Activated T-cell treated with anti-CD3 and anti-CD28 coated beads, Interleukin-2, amount 50 U/mL, for 72 hours (primary cell): ENCODE measurements around the gene ASXL2. TPM values are rescaled to one million over a fixed set of nuclear protein-coding genes. Genes with fewer than 3 reads are reported as not detected.

Source experiments
- ATAC-seq, 2 donors: fragments of 150-1000 bp; cut with Tn5 transposase; replicated peaks in 1 of 2; 2 replicates each; pipeline ENCODE4 v1.10.0; 2021; ENCODE audit warnings: moderate library complexity in 2 of 2, mild to moderate bottlenecking in 1 of 2
- DNase-seq, 2 donors: peaks; one replicate each; pipeline ENCODE4 v3.0.0; 2021 to 2022; ENCODE audit warnings: mixed read lengths in 1 of 2
- H3K27ac Mint-ChIP-seq: one replicate; pipeline ENCODE4 v1.8.0; 2022; ENCODE audit warnings: mild to moderate bottlenecking, moderate library complexity, mixed read lengths
- H3K27me3 Mint-ChIP-seq: one replicate; pipeline ENCODE4 v1.8.0; 2022; ENCODE audit warnings: low read depth, mixed read lengths
- H3K36me3 Mint-ChIP-seq, 2 donors: one replicate each; pipeline ENCODE4 v1.8.0; 2022; ENCODE audit warnings: mixed read lengths in 2 of 2, mild to moderate bottlenecking in 1 of 2; ENCODE audit not compliant: insufficient read depth in 2 of 2
- H3K4me1 Mint-ChIP-seq: one replicate; pipeline ENCODE4 v1.8.0; 2022; ENCODE audit warnings: low read depth, mixed read lengths
- H3K4me3 Mint-ChIP-seq, 2 donors: one replicate each; pipeline ENCODE4 v1.8.0; 2022; ENCODE audit warnings: mild to moderate bottlenecking in 2 of 2, mixed read lengths in 2 of 2, moderate library complexity in 2 of 2
- H3K9me3 Mint-ChIP-seq, 2 donors: one replicate each; pipeline ENCODE4 v1.8.0; 2022; ENCODE audit warnings: mixed read lengths in 2 of 2
- total RNA-seq, 2 donors: library from RNA; stranded (reverse); gene quantifications; one replicate each; pipeline ENCODE4 v1.2.3, GENCODE V29; 2022

Gene ASXL2
- total RNA-seq, 2 donors from 2014 or later, result 38.9 to 39.8 TPM

- Mint-ChIP-seq H3K4me3 (peak overlapping the region; percentile 75 to 79), H3K9me3 (no peaks in the 10 kb centered on the region), H3K4me1 (peaks cover 80% of the 10 kb centered on the region), H3K36me3 (peaks cover 0 to 12% of the 10 kb centered on the region in 2 donors), H3K27ac (peak overlapping the region; percentile 79), H3K27me3 (no peaks in the 10 kb centered on the region)
- DNase-seq (peak; percentile 71 to 73), ATAC-seq (peak; percentile 30 to 37)
These were observed 55.8 kb downstream of the ASXL2 start for GRCh38 chr2:25822190-25823117.

- Mint-ChIP-seq H3K9me3 (no peaks in the 10 kb centered on the region), H3K4me1 (peaks cover 85% of the 10 kb centered on the region), H3K27me3 (no peaks in the 10 kb centered on the region), H3K27ac (peak overlapping the region; percentile 79), H3K4me3 (peak overlapping the region; percentile 75 to 79), H3K36me3 (peaks cover 0 to 12% of the 10 kb centered on the region in 2 donors)
- DNase-seq (no peak), ATAC-seq (no peak)
These were observed 56.8 kb downstream of the ASXL2 start for GRCh38 chr2:25821225-25822056.

- Mint-ChIP-seq H3K27ac (no peak overlapping the region), H3K27me3 (no peaks in the 10 kb centered on the region), H3K36me3 (peaks cover 4 to 10% of the 10 kb centered on the region in 2 donors), H3K4me3 (no peak overlapping the region), H3K4me1 (peaks cover 85% of the 10 kb centered on the region), H3K9me3 (no peaks in the 10 kb centered on the region)
- ATAC-seq (no peak), DNase-seq (no peak)
These were observed 58.7 kb downstream of the ASXL2 start for GRCh38 chr2:25819597-25820039.

GRCh38 chr2:25817630-25818029 is 60.7 kb downstream of the ASXL2 start:
- ATAC-seq, result peak; percentile 97 to 98
- peaks cover 4 to 9% of the 10 kb centered on the region in 2 donors for H3K36me3 Mint-ChIP-seq
- peak overlapping the region; percentile 6 for H3K27ac Mint-ChIP-seq
- H3K4me3 Mint-ChIP-seq, result peak overlapping the region; percentile 59 to 68
- no peaks in the 10 kb centered on the region for H3K27me3 Mint-ChIP-seq
- no peaks in the 10 kb centered on the region for H3K9me3 Mint-ChIP-seq
- peak; percentile 44 to 45 for DNase-seq
- H3K4me1 Mint-ChIP-seq, result peaks cover 75% of the 10 kb centered on the region

- Mint-ChIP-seq H3K27ac (peak overlapping the region; percentile 6), H3K4me3 (peak overlapping the region; percentile 59 to 68)
These were observed 61.3 kb downstream of the ASXL2 start for GRCh38 chr2:25817006-25817405.

GRCh38 chr2:25816249-25816648 is 62.0 kb downstream of the ASXL2 start:
- H3K27me3 Mint-ChIP-seq, result no peaks in the 10 kb centered on the region
- peaks cover 0 to 4% of the 10 kb centered on the region in 2 donors for H3K36me3 Mint-ChIP-seq
- no peak for DNase-seq
- no peak for ATAC-seq
- peaks cover 63% of the 10 kb centered on the region for H3K4me1 Mint-ChIP-seq
- peak overlapping the region; percentile 59 to 68 for H3K4me3 Mint-ChIP-seq
- H3K27ac Mint-ChIP-seq, result peak overlapping the region; percentile 52
- H3K9me3 Mint-ChIP-seq, result no peaks in the 10 kb centered on the region

More at GRCh38 chr2:25817006-25817405, 61.3 kb downstream of the ASXL2 start:
- Mint-ChIP-seq H3K4me1 (peaks cover 70% of the 10 kb centered on the region), H3K9me3 (no peaks in the 10 kb centered on the region), H3K27me3 (no peaks in the 10 kb centered on the region), H3K36me3 (peaks cover 3 to 4% of the 10 kb centered on the region in 2 donors)
- DNase-seq, result no peak
- ATAC-seq, result no peak

- peaks cover 68% of the 10 kb centered on the region for H3K4me1 Mint-ChIP-seq
- H3K4me3 Mint-ChIP-seq, result peak overlapping the region in 1 of 2 donors; percentile 33
- no peaks in the 10 kb centered on the region for H3K27me3 Mint-ChIP-seq
- ATAC-seq (peak; percentile 21 to 56), DNase-seq (no peak)
- H3K27ac Mint-ChIP-seq, result peak overlapping the region; percentile 25
- H3K36me3 Mint-ChIP-seq, result peaks cover 4 to 6% of the 10 kb centered on the region in 2 donors
- H3K9me3 Mint-ChIP-seq, result no peaks in the 10 kb centered on the region
These were observed 63.6 kb downstream of the ASXL2 start for GRCh38 chr2:25814681-25815080.

DNA sequence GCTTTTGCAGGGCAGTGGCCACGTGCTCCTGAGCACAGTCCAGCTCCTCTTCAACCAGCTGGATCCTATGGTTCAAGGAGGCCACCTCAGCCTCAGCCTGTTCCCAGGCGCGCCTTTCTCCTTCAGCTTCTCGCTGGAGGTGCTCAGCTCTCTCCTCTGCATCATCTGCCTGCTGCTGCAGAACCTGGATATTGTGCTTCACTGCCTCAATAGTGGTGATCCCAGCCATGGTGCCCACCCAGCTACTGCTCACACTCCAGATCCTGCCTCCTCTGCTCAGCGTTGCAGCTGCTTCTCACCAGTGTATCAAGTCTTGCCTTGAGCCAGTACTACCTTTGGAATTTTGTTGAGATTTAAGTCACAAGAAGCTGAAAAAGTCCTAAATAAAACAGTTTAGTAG is 67.9 kb downstream of the ASXL2 start:
- no peak for ATAC-seq
- Mint-ChIP-seq H3K36me3 (peaks cover 3 to 10% of the 10 kb centered on the region in 2 donors), H3K4me1 (peaks cover 61% of the 10 kb centered on the region), H3K27me3 (no peaks in the 10 kb centered on the region), H3K4me3 (no peak overlapping the region), H3K27ac (no peak overlapping the region), H3K9me3 (no peaks in the 10 kb centered on the region)
- DNase-seq, result no peak

DNA sequence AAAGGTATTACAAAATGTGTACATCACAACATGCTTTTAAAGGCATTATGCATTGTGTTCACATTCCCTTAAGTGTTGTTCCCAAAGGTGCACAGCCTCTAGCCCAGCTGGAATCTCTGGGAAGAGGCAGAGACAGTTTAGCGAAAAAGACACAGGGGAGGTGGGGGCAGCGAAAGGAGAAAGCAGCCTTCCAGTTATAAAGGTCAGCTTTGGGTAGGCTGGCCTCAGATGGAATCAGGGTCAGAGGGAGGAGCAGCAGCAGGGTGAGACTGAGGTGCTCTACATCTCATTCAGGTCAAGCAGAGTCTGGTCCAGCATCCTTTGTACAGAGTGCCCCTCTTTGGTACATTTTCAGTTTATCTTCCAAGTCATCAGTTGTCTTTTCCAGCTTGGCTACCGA is 68.6 kb downstream of the ASXL2 start:
- ATAC-seq, result no peak
- no peaks in the 10 kb centered on the region for H3K27me3 Mint-ChIP-seq
- no peak for DNase-seq
- H3K9me3 Mint-ChIP-seq, result no peaks in the 10 kb centered on the region
- peaks cover 57% of the 10 kb centered on the region for H3K4me1 Mint-ChIP-seq
- no peak overlapping the region for H3K4me3 Mint-ChIP-seq
- H3K27ac Mint-ChIP-seq, result no peak overlapping the region
- H3K36me3 Mint-ChIP-seq, result peaks cover 1 to 12% of the 10 kb centered on the region in 2 donors

DNA sequence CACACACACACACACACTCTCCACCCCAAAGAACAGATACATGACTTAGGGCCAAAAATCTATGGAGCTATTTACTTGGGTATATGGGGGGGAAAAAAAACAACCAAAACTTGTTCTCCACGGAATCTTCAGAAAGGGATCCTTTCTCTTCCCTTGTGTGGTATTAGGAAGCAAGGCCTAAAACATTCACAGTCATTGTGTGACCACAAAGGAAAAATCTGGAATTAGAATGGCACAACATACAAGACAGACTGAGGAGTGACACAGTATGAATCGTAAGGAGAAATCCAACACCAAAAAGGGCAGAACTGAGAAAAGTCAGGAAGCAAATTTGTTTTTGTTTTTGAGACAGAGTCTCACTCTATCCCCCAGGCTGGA is 70.3 kb downstream of the ASXL2 start:
- no peak overlapping the region for H3K27ac Mint-ChIP-seq
- peaks cover 71% of the 10 kb centered on the region for H3K4me1 Mint-ChIP-seq
- no peak overlapping the region for H3K4me3 Mint-ChIP-seq
- ATAC-seq (no peak), DNase-seq (no peak)
- H3K36me3 Mint-ChIP-seq, result peaks cover 11 to 15% of the 10 kb centered on the region in 2 donors
- H3K27me3 Mint-ChIP-seq, result no peaks in the 10 kb centered on the region
- no peaks in the 10 kb centered on the region for H3K9me3 Mint-ChIP-seq

DNA sequence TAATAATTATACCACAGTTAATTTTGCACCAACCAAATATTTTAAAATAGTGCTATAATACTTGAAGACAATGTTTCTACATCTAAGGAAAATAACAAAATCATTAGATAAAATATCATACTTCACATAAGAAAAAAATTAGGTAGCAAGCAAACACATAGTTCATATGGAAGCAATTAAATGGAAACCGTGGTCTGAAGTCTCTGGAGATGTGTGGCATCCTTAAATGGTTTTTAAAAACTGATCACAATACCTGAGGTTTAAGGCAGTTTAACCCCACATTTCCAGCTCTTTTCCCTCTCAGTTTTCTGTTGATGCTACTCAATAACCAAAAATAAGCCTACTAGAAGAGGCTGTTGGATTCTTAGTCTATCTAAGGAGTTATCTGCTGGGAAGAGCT is 71.3 kb downstream of the ASXL2 start:
- no peaks in the 10 kb centered on the region for H3K9me3 Mint-ChIP-seq
- no peak overlapping the region for H3K4me3 Mint-ChIP-seq
- peaks cover 11 to 16% of the 10 kb centered on the region in 2 donors for H3K36me3 Mint-ChIP-seq
- no peaks in the 10 kb centered on the region for H3K27me3 Mint-ChIP-seq
- H3K4me1 Mint-ChIP-seq, result peaks cover 74% of the 10 kb centered on the region
- DNase-seq, result no peak
- H3K27ac Mint-ChIP-seq, result no peak overlapping the region
- no peak for ATAC-seq

GRCh38 chr2:25805987-25806386 is 72.3 kb downstream of the ASXL2 start:
- ATAC-seq (no peak), DNase-seq (no peak)
- Mint-ChIP-seq H3K27me3 (no peaks in the 10 kb centered on the region), H3K9me3 (no peaks in the 10 kb centered on the region), H3K27ac (no peak overlapping the region), H3K4me1 (peaks cover 80% of the 10 kb centered on the region), H3K36me3 (peaks cover 11 to 20% of the 10 kb centered on the region in 2 donors), H3K4me3 (no peak overlapping the region)

DNA sequence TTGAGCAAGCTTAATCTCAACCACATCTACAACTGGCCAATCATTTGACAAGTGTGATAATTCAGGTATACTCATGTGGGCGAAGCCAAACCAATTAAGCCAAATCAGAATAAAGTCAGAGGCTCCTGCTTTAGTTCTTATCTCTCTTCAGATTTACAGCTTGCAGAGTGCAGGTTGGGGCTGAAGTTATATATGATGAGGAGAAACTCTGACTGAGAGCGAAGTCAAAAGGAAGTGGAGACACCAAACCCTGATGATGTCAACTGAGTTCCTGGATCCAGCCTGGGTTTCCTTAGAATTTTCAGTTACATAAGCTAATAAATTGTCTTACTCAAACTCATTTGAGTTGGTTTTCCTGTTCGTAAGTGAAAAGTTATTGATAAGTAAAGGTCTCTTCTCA is 73.9 kb downstream of the ASXL2 start:
- Mint-ChIP-seq H3K9me3 (no peaks in the 10 kb centered on the region), H3K36me3 (peaks cover 11 to 16% of the 10 kb centered on the region in 2 donors), H3K4me1 (peaks cover 71% of the 10 kb centered on the region), H3K27ac (peak overlapping the region; percentile 9), H3K27me3 (no peaks in the 10 kb centered on the region), H3K4me3 (no peak overlapping the region)
- no peak for DNase-seq
- peak; percentile 55 to 75 for ATAC-seq
